GM12801 (cell line): ENCODE data around the gene ZFAND3.

Experiments
- CTCF ChIP-seq: IDR thresholded peaks from one replicate; pipeline ENCODE4 v1.5.1; 2011; ENCODE audit warnings: control low read depth; ENCODE audit not compliant: insufficient read length; ENCODE audit errors: extremely low read depth

Gene ZFAND3

GRCh38 chr6:37822851-37823682 lies 3.5 kb downstream of the ZFAND3 start:
- no peak for TF ChIP-seq CTCF

GRCh38 chr6:37824170-37824569 lies 4.6 kb downstream of the ZFAND3 start:
- no peak for TF ChIP-seq CTCF

GRCh38 chr6:37826188-37826587 lies 6.7 kb downstream of the ZFAND3 start:
- TF ChIP-seq CTCF, result no peak

GRCh38 chr6:37826993-37827392 lies 7.5 kb downstream of the ZFAND3 start:
- TF ChIP-seq CTCF, result no peak

GRCh38 chr6:37827603-37828265 lies 8.2 kb downstream of the ZFAND3 start:
- TF ChIP-seq CTCF, result no peak

- no peak for TF ChIP-seq CTCF
Observed at GRCh38 chr6:37830225-37830624, 10.7 kb downstream of the ZFAND3 start.

- TF ChIP-seq CTCF, result no peak
Observed at GRCh38 chr6:37831457-37831856, 11.9 kb downstream of the ZFAND3 start.
